IMR-90 (cell line): ENCODE data around the gene ABHD5.

Source experiments
- BHLHE40 ChIP-seq: fragments of 150-350 bp; IDR thresholded peaks from 2 replicates; pipeline ENCODE4 v1.6.1; 2016; ENCODE audit warnings: mild to moderate bottlenecking, low read depth, low read length
- FOS ChIP-seq: fragments of 150-350 bp; IDR thresholded peaks from 2 replicates; pipeline ENCODE4 v1.6.1; 2016; ENCODE audit warnings: low read depth, low read length
- POLR2A ChIP-seq: IDR thresholded peaks from 2 replicates; pipeline ENCODE4 v1.6.1; 2012; ENCODE audit warnings: mild to moderate bottlenecking, low read depth, low read length
- RAD21 ChIP-seq: IDR thresholded peaks from 2 replicates; pipeline ENCODE4 v1.6.1; 2012; ENCODE audit warnings: low read length, improper control_type of control experiment
- RCOR1 ChIP-seq: IDR thresholded peaks from 2 replicates; pipeline ENCODE4 v1.6.1; 2012; ENCODE audit warnings: mild to moderate bottlenecking, low read length, improper control_type of control experiment; ENCODE audit not compliant: insufficient replicate concordance
- RFX5 ChIP-seq: IDR thresholded peaks from 2 replicates; pipeline ENCODE4 v1.8.0; 2012; ENCODE audit warnings: low read depth, mild to moderate bottlenecking, low read length, moderate library complexity
- TF ChIP-seq, protein P1 (sequence below): conservative IDR thresholded peaks from 2 replicates; pipeline ENCODE4 v1.5.1; 2012; ENCODE audit warnings: mild to moderate bottlenecking, low read depth, low read length, improper control_type of control experiment

DNA sequence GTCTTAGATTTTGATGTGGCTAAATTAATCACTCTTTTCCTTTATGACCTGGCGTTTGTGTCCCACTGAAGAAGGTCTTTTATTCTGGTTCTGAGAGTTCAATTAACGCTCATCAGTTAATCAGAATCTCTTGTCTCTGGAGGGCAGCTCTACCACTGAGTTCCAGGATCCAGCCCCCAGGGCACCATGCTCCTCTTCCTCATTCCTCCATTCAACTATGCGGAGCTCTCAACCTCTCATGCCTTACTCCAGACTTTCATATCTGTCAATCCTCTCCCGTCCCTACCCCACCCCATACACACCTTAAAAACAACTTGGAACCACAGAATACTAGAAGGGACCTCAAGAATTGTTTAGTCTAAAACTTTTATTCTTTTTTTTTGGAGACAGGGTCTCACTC lies 4.8 kb upstream of the ABHD5 start:
- TF ChIP-seq, protein P1, sequence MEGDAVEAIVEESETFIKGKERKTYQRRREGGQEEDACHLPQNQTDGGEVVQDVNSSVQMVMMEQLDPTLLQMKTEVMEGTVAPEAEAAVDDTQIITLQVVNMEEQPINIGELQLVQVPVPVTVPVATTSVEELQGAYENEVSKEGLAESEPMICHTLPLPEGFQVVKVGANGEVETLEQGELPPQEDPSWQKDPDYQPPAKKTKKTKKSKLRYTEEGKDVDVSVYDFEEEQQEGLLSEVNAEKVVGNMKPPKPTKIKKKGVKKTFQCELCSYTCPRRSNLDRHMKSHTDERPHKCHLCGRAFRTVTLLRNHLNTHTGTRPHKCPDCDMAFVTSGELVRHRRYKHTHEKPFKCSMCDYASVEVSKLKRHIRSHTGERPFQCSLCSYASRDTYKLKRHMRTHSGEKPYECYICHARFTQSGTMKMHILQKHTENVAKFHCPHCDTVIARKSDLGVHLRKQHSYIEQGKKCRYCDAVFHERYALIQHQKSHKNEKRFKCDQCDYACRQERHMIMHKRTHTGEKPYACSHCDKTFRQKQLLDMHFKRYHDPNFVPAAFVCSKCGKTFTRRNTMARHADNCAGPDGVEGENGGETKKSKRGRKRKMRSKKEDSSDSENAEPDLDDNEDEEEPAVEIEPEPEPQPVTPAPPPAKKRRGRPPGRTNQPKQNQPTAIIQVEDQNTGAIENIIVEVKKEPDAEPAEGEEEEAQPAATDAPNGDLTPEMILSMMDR, result no peak
- TF ChIP-seq POLR2A (no peak), RAD21 (no peak), RCOR1 (no peak), FOS (no peak), BHLHE40 (no peak), RFX5 (no peak)
